Glomerular visceral epithelial cell (primary cell): Measurements from ENCODE around the gene RASA4B.
"Not testable (repeated sequence)": the region's sequence is repeated elsewhere in the genome, so short reads cannot be mapped to it uniquely, and the experiment has no call there.

Source experiments
- DNase-seq: peaks from one replicate; pipeline ENCODE4 v3.0.0-alpha.2; 2016; ENCODE audit errors: extremely low spot score

The RASA4B gene

GRCh38 chr7:102511860-102512522 is 5.6 kb downstream of the RASA4B start:
- DNase-seq, result not testable (repeated sequence)

GRCh38 chr7:102510575-102510974 is 7.0 kb downstream of the RASA4B start:
- not testable (repeated sequence) for DNase-seq

- not testable (repeated sequence) for DNase-seq
These were observed 10.0 kb downstream of the RASA4B start for GRCh38 chr7:102507410-102508088.

GRCh38 chr7:102505298-102506185 is 12.0 kb downstream of the RASA4B start:
- not testable (repeated sequence) for DNase-seq

- DNase-seq, result not testable (repeated sequence)
These were observed 14.4 kb downstream of the RASA4B start for GRCh38 chr7:102503141-102503540.

GRCh38 chr7:102498321-102498720 is 19.3 kb downstream of the RASA4B start:
- DNase-seq, result not testable (repeated sequence)

GRCh38 chr7:102497308-102497707 is 20.3 kb downstream of the RASA4B start:
- not testable (repeated sequence) for DNase-seq

GRCh38 chr7:102496861-102497260 is 20.7 kb downstream of the RASA4B start:
- not testable (repeated sequence) for DNase-seq

GRCh38 chr7:102494473-102495149 is 23.0 kb downstream of the RASA4B start:
- not testable (repeated sequence) for DNase-seq

- DNase-seq, result not testable (repeated sequence)
These were observed 23.6 kb downstream of the RASA4B start for GRCh38 chr7:102494026-102494425.

GRCh38 chr7:102493220-102493935 is 24.2 kb downstream of the RASA4B start:
- not testable (repeated sequence) for DNase-seq

GRCh38 chr7:102490529-102491075 is 27.0 kb downstream of the RASA4B start:
- not testable (repeated sequence) for DNase-seq

- not testable (repeated sequence) for DNase-seq
These were observed 33.3 kb downstream of the RASA4B start for GRCh38 chr7:102484317-102484716.

- DNase-seq, result not testable (repeated sequence)
These were observed 35.6 kb downstream of the RASA4B start for GRCh38 chr7:102481962-102482361.

GRCh38 chr7:102479982-102480637 is 37.5 kb downstream of the RASA4B start:
- DNase-seq, result not testable (repeated sequence)

- not testable (repeated sequence) for DNase-seq
These were observed 38.4 kb downstream of the RASA4B start for GRCh38 chr7:102479209-102479584.

- DNase-seq, result peak; percentile 71
These were observed 39.0 kb downstream of the RASA4B start, which contains the start of gene POLR2J for GRCh38 chr7:102478314-102479208. Gene POLR2J, minus strand, starts transcription at chr7:102478922. Its CDS starts 62 bp downstream, at chr7:102478860.

GRCh38 chr7:102474736-102475435 is 42.7 kb downstream of the RASA4B start:
- peak; percentile 59 for DNase-seq
